Suppressor macrophage (primary cell): ENCODE measurements around the gene CCDC6.

Source experiments
- DNase-seq, 4 experiments: peaks; one replicate each; pipeline ENCODE4 v3.0.0-alpha.2; 2020 to 2022

The CCDC6 gene

DNA sequence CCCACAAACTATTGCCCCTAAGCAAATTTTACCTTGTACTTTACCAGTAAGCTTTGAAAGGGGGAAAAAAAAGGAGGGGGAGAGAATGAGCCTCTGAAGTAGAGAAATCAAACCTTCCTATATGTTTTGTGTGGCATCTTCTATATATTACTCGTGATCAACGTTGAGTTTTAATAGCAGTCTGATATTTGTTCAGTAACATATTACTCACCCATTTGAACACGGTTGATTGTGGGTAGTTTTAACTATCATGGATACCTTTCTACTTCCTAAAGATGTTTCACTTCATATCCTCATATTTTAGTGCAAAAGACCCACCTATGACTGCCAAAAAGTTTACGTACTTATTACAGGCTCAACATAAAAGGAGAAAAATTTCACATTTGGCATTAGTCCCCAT lies 54.5 kb downstream of the CCDC6 start:
- DNase-seq: no peak

- no peak for DNase-seq
Measured at GRCh38 chr10:59847888-59848287, 58.5 kb downstream of the CCDC6 start.

GRCh38 chr10:59847326-59847725 lies 59.0 kb downstream of the CCDC6 start:
- no peak for DNase-seq

- DNase-seq: no peak
Measured at GRCh38 chr10:59844436-59844835, 61.9 kb downstream of the CCDC6 start.

DNA sequence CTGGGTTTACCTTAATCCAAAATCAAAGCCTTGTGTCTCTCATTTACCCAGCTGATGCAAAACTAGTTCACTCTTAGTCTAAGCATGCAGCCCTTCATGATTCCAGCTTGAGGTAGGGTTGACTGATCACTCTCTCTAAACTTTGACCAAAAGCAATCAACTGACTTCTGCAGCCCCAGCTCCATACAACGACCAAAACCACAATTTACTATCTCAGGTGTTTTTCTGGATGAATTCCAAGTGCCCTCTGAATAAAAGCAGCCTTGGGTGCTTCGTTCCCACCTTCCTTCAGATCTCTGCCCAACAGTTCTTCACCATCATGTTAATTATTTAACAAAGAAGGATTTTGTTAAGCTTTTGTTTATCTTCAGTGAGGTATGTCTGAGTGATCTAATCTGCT lies 62.6 kb downstream of the CCDC6 start:
- DNase-seq: no peak

GRCh38 chr10:59839576-59839975 lies 66.8 kb downstream of the CCDC6 start:
- peak in 3 of 4 experiments; percentile 6 to 59 (median 31) for DNase-seq

- no peak for DNase-seq
Measured at GRCh38 chr10:59838085-59838789, 68.1 kb downstream of the CCDC6 start.

- DNase-seq: no peak
Measured at GRCh38 chr10:59833810-59834209, 72.5 kb downstream of the CCDC6 start.

- DNase-seq: no peak
Measured at GRCh38 chr10:59832506-59832905, 73.8 kb downstream of the CCDC6 start.

GRCh38 chr10:59831658-59832503 lies 74.5 kb downstream of the CCDC6 start:
- peak in 1 of 4 experiments; percentile 5 for DNase-seq

DNA sequence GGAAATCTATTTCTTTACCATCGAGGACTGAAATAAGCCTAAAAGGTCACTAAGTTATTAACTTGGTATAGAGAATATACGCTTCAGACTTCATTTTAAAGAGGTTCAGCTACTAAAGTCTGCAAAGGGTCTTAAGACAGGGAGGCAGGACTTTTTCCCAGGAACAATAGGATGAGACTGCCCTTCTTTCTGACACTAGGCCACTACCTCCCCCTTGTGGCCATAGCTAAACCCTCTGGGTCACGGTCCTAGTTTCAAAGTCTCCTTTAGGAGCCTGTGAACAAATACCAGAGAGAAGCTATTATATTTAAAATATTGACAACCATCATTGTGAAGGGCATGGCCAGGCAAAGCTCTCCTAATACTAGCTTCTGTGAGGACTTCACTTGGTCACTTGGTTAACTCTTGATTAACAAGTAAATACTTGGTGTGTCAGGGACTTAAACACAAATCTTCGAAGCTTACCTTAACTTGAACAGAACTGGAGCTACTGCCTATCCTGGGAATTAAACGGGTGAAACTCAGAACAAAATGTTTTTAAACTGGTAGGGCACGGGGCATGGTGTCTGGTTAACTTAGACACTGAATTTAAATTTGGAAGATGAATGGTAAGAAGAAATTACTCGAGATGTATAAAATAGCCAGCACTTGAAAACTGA lies 75.6 kb downstream of the CCDC6 start:
- DNase-seq: peak; percentile 63 to 72 (median 69)

GRCh38 chr10:59829601-59830000 lies 76.8 kb downstream of the CCDC6 start:
- no peak for DNase-seq

DNA sequence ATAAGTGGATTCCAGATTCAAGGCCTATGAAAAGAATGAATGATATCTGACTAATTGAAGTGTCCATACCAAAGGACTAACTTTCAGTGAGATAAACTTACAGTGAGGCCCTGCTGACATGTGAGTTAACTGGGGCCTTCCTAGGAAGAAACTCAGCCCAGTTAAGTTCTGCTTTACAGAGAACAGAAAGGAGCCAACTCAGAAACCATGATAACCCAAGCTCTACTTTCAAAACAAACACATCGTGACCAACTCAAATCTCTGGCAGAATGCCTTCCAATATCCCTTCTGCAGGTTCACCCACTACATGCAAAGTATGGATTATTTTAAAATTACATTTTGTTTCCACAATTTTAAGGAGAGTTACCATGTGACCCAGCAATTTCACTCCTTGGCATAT lies 77.3 kb downstream of the CCDC6 start:
- peak in 3 of 4 experiments; percentile 12 to 31 (median 22) for DNase-seq

GRCh38 chr10:59825932-59826331 lies 80.4 kb downstream of the CCDC6 start:
- no peak for DNase-seq

- DNase-seq: no peak
Measured at GRCh38 chr10:59823751-59824150, 82.6 kb downstream of the CCDC6 start.

DNA sequence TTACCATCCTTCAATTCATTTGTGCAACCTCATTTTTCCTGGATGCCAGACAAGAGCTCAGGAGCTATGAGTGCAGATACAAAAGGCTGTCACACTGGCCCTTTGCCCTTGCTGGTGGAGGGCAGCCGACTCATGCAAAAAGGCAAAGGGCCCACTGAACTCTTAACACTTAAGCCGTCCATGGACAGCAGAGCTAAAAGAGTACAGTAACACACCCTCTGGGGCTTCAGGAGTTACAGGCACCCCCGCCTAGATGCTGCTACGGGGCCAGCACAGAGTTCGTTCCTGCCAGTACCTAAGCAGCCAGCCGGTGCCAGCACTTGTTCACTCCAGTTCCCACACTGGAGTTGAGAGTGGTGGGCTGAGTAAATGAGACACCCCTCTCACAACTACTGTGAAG lies 83.2 kb downstream of the CCDC6 start:
- no peak for DNase-seq

DNA sequence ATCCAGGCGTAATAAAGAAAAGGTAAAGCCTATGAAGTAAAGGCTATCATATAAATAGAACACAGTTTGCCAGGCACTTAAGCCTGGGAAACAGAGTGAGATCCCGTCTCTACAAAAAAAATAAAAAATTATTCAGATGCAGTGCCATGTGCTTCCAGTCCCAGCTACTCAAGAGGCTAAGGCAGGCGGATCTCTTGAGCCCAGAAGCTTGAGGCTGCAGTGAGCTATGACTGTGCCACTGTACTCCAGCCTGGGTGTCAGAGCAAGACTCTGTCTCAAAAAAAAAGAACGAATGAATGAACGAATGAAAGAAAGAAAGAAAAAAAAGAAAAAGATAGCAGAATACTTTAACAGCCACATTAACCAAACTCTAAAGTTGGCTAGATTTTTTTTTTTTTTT lies 85.9 kb downstream of the CCDC6 start:
- no peak for DNase-seq

DNA sequence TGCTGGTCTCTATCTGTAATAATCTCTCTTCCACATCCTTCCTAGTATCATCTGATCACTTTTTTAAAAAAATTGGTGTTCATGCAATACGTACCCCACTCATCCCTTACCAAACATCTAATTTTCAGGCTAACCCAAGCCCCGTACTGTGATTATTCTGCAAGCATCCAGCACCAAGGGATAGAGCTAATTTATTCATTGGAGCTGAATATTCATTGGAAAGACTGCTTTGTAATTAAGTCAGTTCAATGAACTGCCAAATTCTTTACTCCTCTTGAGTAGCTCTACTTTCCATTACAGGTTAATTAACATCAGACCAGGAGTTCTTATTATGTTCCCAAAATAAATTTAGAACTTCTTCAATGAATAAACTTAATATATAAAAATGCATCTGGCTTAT lies 86.7 kb downstream of the CCDC6 start:
- DNase-seq: no peak

- DNase-seq: no peak
Measured at GRCh38 chr10:59819265-59819664, 87.1 kb downstream of the CCDC6 start.

- DNase-seq: peak; percentile 79 to 89 (median 83)
Measured at GRCh38 chr10:59817773-59818172, 88.6 kb downstream of the CCDC6 start.

GRCh38 chr10:59814878-59815277 lies 91.5 kb downstream of the CCDC6 start:
- DNase-seq: no peak

GRCh38 chr10:59812519-59813122 lies 93.7 kb downstream of the CCDC6 start:
- DNase-seq: no peak

GRCh38 chr10:59809644-59809974 lies 96.7 kb downstream of the CCDC6 start:
- DNase-seq: no peak
